ENCODE results near the gene TRDMT1.

DNA sequence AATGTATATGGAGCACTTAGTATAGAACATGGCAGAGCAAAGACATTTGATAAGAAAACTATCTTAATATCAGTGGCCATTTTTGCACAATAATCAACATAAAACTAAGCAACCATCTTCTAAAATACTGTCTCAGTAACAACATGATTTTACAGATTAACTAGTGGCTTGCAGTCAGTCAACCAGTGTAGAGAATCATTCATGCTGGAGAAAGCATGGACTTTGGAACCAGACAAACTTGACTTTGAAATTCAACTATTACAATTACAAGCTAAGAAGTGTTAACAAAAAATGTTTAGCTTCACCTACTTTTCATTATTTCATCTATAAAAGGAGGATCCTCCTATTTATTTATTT lies 99.6 kb downstream of the TRDMT1 start:
- TF ChIP-seq POLR2A (IDR thresholded peaks at IDR 0.05) = no peak
- TF ChIP-seq, protein P1, sequence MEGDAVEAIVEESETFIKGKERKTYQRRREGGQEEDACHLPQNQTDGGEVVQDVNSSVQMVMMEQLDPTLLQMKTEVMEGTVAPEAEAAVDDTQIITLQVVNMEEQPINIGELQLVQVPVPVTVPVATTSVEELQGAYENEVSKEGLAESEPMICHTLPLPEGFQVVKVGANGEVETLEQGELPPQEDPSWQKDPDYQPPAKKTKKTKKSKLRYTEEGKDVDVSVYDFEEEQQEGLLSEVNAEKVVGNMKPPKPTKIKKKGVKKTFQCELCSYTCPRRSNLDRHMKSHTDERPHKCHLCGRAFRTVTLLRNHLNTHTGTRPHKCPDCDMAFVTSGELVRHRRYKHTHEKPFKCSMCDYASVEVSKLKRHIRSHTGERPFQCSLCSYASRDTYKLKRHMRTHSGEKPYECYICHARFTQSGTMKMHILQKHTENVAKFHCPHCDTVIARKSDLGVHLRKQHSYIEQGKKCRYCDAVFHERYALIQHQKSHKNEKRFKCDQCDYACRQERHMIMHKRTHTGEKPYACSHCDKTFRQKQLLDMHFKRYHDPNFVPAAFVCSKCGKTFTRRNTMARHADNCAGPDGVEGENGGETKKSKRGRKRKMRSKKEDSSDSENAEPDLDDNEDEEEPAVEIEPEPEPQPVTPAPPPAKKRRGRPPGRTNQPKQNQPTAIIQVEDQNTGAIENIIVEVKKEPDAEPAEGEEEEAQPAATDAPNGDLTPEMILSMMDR (IDR thresholded peaks at IDR 0.05) = no peak
